Measurements from ENCODE around the gene GALNT17.

The GALNT17 gene

GRCh38 chr7:71404726-71405345 lies 272.9 kb downstream of the GALNT17 start:
- no peak for DNase-seq

GRCh38 chr7:71408271-71408670 lies 276.3 kb downstream of the GALNT17 start:
- no peak for DNase-seq

- DNase-seq = no peak
These were observed 277.7 kb downstream of the GALNT17 start for GRCh38 chr7:71409550-71410157.

- DNase-seq = no peak
These were observed 279.5 kb downstream of the GALNT17 start for GRCh38 chr7:71411475-71411874.

- DNase-seq = no peak
These were observed 282.5 kb downstream of the GALNT17 start for GRCh38 chr7:71414490-71414889.

GRCh38 chr7:71419546-71420337 lies 287.8 kb downstream of the GALNT17 start:
- DNase-seq = no peak

- DNase-seq = no peak
These were observed 290.2 kb downstream of the GALNT17 start for GRCh38 chr7:71422104-71422503.

- no peak for DNase-seq
These were observed 292.5 kb downstream of the GALNT17 start for GRCh38 chr7:71424166-71425035.

GRCh38 chr7:71429083-71429482 lies 297.1 kb downstream of the GALNT17 start:
- DNase-seq = no peak

GRCh38 chr7:71430246-71430645 lies 298.3 kb downstream of the GALNT17 start:
- DNase-seq = no peak

- DNase-seq = no peak
These were observed 307.4 kb downstream of the GALNT17 start for GRCh38 chr7:71439321-71439720.

GRCh38 chr7:71442492-71443190 lies 310.7 kb downstream of the GALNT17 start:
- DNase-seq = no peak

GRCh38 chr7:71443191-71443530 lies 311.2 kb downstream of the GALNT17 start:
- DNase-seq = no peak

- no peak for DNase-seq
These were observed 312.2 kb downstream of the GALNT17 start for GRCh38 chr7:71444130-71444529.

GRCh38 chr7:71453630-71454029 lies 321.7 kb downstream of the GALNT17 start:
- DNase-seq = no peak

GRCh38 chr7:71454981-71455380 lies 323.0 kb downstream of the GALNT17 start:
- no peak for DNase-seq

- no peak for DNase-seq
These were observed 325.1 kb downstream of the GALNT17 start for GRCh38 chr7:71457021-71457420.

GRCh38 chr7:71457846-71458590 lies 326.1 kb downstream of the GALNT17 start:
- no peak for DNase-seq

GRCh38 chr7:71459132-71459531 lies 327.2 kb downstream of the GALNT17 start:
- DNase-seq = no peak

GRCh38 chr7:71461572-71461971 lies 329.6 kb downstream of the GALNT17 start:
- DNase-seq = no peak

- DNase-seq = no peak
These were observed 333.8 kb downstream of the GALNT17 start for GRCh38 chr7:71465741-71466189.

All from stimulated activated CD4-positive, alpha-beta T cell treated with anti-CD3 and anti-CD28 coated beads, Interleukin-4, amount 100 ng/mL, for 1 hour (primary cell).